CD4-positive, alpha-beta T cell treated with Interferon gamma for 1 hour (primary cell): ENCODE measurements around the gene PGAM5.
"Not testable (repeated sequence)": the region's sequence is repeated elsewhere in the genome, so short reads cannot be mapped to it uniquely, and the experiment has no call there.

ENCODE experiments used
- DNase-seq: peaks from one replicate; pipeline ENCODE4 v3.0.0-alpha.2; 2020

The PGAM5 gene

GRCh38 chr12:132723015-132723763, 12.5 kb downstream of the PGAM5 start:
- no peak for DNase-seq

DNA sequence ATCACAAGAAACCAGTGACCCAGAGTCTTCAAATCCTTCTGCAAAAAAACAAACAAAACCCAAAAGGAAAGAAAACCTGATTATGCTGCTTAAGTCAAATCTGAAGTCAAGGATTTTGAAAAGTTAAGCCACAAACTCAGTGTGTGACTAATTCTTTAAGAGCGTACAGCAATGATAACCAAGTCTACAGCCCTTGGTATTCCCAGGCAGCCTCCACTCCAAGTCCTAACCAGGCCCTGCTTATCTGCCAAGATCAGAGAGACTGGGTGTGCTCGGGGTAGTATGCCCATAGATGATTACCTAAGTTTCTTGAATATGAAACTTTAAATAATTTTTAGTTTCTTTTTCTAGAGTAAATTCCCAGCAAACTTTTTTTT, 13.1 kb downstream of the PGAM5 start:
- DNase-seq = no peak

DNA sequence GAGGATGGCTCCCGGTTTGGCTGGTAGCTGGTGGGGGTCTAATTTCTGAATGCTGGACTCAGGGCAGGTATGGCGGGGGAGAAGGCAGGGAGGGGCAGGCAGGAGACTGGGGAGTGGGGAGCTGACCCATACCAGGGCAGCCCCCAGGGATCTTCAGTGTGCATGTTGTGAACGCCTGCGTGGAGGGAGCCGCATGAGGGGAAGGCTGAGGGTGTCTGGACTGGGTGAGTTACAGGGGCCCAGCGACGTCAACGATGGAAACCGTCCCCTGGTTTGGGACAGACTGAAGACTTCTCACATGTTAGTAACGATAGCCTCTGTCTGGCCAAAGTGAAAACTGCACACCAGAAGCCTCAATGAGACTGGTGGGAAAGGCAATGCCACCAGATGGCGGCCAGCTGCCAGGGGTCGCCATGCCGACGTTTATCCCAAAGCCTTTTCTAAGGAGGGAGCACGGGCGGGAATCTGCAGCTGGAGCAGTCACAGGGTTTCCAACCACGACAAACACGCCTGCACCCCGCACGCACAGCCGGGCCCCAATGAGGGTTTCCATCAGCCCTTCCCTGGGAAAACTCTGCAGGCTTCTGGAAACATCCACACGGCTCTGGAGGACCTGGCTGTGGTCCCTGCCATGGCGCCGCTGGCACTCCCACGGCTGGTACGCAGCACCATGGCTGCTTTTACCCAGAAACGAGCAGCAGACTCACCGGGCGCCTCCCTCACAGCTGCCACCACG, 14.0 kb downstream of the PGAM5 start:
- no peak for DNase-seq

- DNase-seq = no peak
These were observed 15.7 kb downstream of the PGAM5 start for GRCh38 chr12:132726386-132726785.

- DNase-seq = no peak
These were observed 16.6 kb downstream of the PGAM5 start for GRCh38 chr12:132727091-132727794.

- no peak for DNase-seq
These were observed 17.9 kb downstream of the PGAM5 start for GRCh38 chr12:132728502-132728901.

- DNase-seq = no peak
These were observed 19.1 kb downstream of the PGAM5 start for GRCh38 chr12:132729541-132730320.

DNA sequence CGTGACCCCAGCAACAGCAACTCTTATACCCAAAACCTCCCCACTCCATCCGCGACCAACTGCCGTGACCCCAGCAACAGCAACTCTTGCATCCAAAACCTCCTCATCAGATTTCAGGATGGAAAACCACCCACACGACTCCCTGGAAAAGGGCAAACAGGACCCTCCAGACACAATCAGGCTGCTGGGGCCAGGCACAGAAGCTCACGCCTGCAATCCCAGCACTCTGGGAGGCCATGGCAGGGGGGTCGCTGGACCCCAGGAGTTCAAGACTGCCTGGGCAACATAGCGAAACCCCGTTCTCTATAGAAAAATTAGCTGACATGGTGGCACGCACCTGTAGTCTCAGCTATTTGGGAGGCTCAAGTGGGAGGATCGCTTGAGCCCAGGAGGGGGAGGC, 19.7 kb downstream of the PGAM5 start:
- no peak for DNase-seq

DNA sequence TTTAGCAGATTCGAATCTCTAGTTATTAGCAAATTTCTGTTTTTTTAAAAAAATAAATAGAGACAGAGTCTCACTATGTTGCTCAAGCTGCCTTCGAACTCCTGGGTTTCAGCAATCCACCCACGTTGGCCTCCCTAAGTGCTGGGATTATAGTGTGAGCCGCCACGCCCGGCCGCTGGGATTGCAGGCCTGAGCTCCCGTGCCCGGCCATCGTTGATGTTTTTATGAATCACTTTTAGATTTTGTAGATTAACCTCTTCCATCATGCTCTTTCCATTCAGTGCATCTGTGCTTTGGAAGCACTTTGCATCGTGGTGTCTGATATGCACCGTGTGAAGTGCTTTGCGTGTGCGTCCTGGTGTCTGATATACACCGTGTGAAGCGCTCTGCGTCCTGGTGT, 20.9 kb downstream of the PGAM5 start:
- no peak for DNase-seq

GRCh38 chr12:132734206-132734605, 23.6 kb downstream of the PGAM5 start:
- DNase-seq = no peak

GRCh38 chr12:132735496-132735895, 24.9 kb downstream of the PGAM5 start:
- DNase-seq = no peak

GRCh38 chr12:132736378-132736777, 25.7 kb downstream of the PGAM5 start:
- no peak for DNase-seq

GRCh38 chr12:132736913-132737312, 26.3 kb downstream of the PGAM5 start:
- DNase-seq = no peak

DNA sequence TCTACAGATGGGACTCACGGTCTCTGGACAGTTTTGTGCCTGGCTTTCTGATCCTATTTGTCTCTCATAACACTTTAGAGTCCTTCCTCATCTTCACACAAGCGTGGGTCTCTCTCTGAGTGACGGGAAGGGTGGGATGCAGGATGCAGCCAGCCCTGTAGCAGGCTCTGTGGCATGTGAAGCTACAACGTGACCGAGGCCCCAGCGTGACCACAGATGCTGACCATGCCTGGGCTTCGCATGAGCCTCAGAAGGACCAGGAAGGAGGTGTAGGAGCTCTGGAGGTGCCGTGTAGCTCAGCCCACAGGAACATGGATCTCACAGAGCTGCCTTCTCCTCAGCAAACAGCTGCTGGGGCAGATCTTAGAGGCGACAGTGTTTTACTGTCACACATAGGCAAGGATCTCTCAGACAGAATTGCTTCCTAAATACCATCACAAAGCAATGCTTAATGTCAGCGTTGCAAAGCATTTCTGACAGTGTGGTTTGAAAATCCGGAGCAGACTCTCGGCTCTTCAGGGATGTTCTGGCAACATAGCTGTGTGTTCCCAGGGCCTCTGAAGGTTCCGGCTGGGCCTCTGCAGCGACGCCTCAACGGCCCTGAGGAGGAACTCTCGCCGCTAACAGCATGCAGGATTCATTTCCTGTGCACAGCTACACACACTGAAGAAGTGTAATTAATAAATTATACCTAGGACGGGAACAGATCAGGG, 29.1 kb downstream of the PGAM5 start:
- no peak for DNase-seq

GRCh38 chr12:132740313-132740646, 29.6 kb downstream of the PGAM5 start:
- no peak for DNase-seq

DNA sequence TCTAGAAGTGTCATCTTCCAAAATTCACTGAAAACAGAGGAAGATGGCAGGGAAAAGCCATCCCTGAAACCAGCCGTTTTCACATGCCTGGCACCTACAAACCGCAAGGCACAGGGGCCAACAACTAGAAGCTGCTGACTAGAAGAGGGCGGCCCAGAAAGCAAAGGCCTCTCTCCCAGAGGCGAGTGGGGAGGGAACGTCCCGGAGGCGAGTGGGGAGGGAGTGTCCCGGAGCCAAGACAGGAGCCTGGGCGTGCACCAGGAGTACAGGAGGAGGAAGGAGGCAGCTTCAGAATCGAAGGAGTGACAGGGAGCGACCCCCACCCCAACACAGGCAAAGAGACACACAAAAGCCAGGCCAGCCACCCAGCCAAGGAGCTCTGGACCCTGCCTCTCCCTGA, 30.0 kb downstream of the PGAM5 start:
- no peak for DNase-seq

GRCh38 chr12:132741620-132742019, 31.0 kb downstream of the PGAM5 start:
- DNase-seq = no peak

DNA sequence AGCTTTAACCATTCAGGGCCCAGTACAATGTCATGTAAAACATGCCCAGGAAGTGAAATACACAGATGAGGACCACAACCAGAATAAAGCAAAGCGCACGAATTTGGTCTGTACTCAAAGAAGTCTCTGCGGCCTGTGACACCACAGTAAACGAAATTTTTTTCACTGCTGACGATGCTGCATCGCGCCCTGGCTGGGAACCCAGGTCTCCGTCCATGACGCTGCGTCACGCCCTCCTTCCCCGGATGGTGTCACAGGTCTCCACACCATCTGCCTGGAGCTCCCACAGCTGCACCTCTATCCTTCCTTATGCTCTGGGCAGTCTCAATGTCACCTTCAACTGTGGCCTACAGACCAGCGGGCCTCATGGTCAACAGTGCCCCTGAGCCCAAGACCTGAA, 33.2 kb downstream of the PGAM5 start:
- DNase-seq = no peak

- no peak for DNase-seq
These were observed 36.0 kb downstream of the PGAM5 start for GRCh38 chr12:132746613-132747012.

- no peak for DNase-seq
These were observed 36.8 kb downstream of the PGAM5 start for GRCh38 chr12:132747395-132747794.

- DNase-seq = no peak
These were observed 37.3 kb downstream of the PGAM5 start for GRCh38 chr12:132747896-132748295.

- no peak for DNase-seq
These were observed 37.7 kb downstream of the PGAM5 start for GRCh38 chr12:132748319-132748718.

- not testable (repeated sequence) for DNase-seq
These were observed 43.0 kb downstream of the PGAM5 start for GRCh38 chr12:132753670-132754069.
